ENCODE results near the gene GRID1. TPM values are rescaled to one million over a fixed set of nuclear protein-coding genes. Genes with fewer than 3 reads are reported as not detected.

GRID1 gene
- total RNA-seq, 4 donors from 2014 or later: 0.40 to 1.9 (median 1.00) TPM

- intact Hi-C loops (cut with DNase I; ENCODE audit: low total_unique reads) (no loop called here), in situ Hi-C loops (cut with MboI; ENCODE audit: low pct_ligation_motif_present in 1 of 4, low pct_unique_long_range_greater_than_20kb in 1 of 4, low sequenced_read_pairs in 3 of 4) (loop anchor here in 2 of 4 donors (25.0 kb wide), 3 partner anchors 264 to 814 kb away; no protein-coding TSS in a partner anchor)
- Histone ChIP-seq H3K27ac (no peak overlapping the region), H3K9me3 (no peaks in the 10 kb centered on the region), H3K4me1 (peaks cover 0 to 8% (median 0%) of the 10 kb centered on the region in 4 donors), H3K4me3 (no peak overlapping the region), H3K27me3 (no peaks in the 10 kb centered on the region), H3K36me3 (no peaks in the 10 kb centered on the region)
- TF ChIP-seq CTCF (IDR thresholded peaks at IDR 0.05): no peak
- no peak for TF ChIP-seq POLR2A (IDR thresholded peaks at IDR 0.05)
- TF ChIP-seq EP300 (IDR thresholded peaks at IDR 0.05; ENCODE audit: low read depth): no peak
- TF ChIP-seq POLR2AphosphoS5 (IDR thresholded peaks at IDR 0.05): no peak
- DNase-seq: no peak
- 88% methylated on average over 6 of the region's 6 CpGs; no CpG with 5 or more reads in 1 of the 2 donors for WGBS, 2 donors (ENCODE audit: low coverage in 1 of 2)
These were observed 15.7 kb downstream of the GRID1 start for GRCh38 chr10:86350897-86351296.

GRCh38 chr10:86349940-86350630 lies 16.5 kb downstream of the GRID1 start:
- 68 to 77% methylated on average over 5 of the region's 5 CpGs for WGBS, 2 donors (ENCODE audit: low coverage in 1 of 2)
- TF ChIP-seq EP300 (IDR thresholded peaks at IDR 0.05; ENCODE audit: low read depth) (no peak), POLR2A (IDR thresholded peaks at IDR 0.05) (no peak), CTCF (IDR thresholded peaks at IDR 0.05) (no peak), POLR2AphosphoS5 (IDR thresholded peaks at IDR 0.05) (no peak)
- intact Hi-C loops (cut with DNase I; ENCODE audit: low total_unique reads) (no loop called here), in situ Hi-C loops (cut with MboI; ENCODE audit: low pct_ligation_motif_present in 1 of 4, low pct_unique_long_range_greater_than_20kb in 1 of 4, low sequenced_read_pairs in 3 of 4) (loop anchor here in 2 of 4 donors (25.0 kb wide), 3 partner anchors 263 to 813 kb away; no protein-coding TSS in a partner anchor)
- Histone ChIP-seq H3K9me3 (no peaks in the 10 kb centered on the region), H3K4me1 (no peaks in the 10 kb centered on the region), H3K4me3 (no peak overlapping the region), H3K36me3 (no peaks in the 10 kb centered on the region), H3K27ac (no peak overlapping the region), H3K27me3 (no peaks in the 10 kb centered on the region)
- no peak for DNase-seq

GRCh38 chr10:86349474-86349873 lies 17.1 kb downstream of the GRID1 start:
- H3K4me1 ChIP-seq: no peaks in the 10 kb centered on the region
- H3K4me3 ChIP-seq: no peak overlapping the region
- H3K27ac ChIP-seq: no peak overlapping the region
- in situ Hi-C loops (cut with MboI; ENCODE audit: low pct_ligation_motif_present in 1 of 4, low pct_unique_long_range_greater_than_20kb in 1 of 4, low sequenced_read_pairs in 3 of 4): no loop called here
- no peaks in the 10 kb centered on the region for H3K9me3 ChIP-seq
- intact Hi-C loops (cut with DNase I; ENCODE audit: low total_unique reads): no loop called here
- H3K27me3 ChIP-seq: no peaks in the 10 kb centered on the region
- 23% methylated on average over 3 of the region's 3 CpGs; no CpG with 5 or more reads in 1 of the 2 donors for WGBS, 2 donors (ENCODE audit: low coverage in 1 of 2)
- H3K36me3 ChIP-seq: no peaks in the 10 kb centered on the region
- TF ChIP-seq EP300 (IDR thresholded peaks at IDR 0.05; ENCODE audit: low read depth) (no peak), CTCF (IDR thresholded peaks at IDR 0.05) (no peak), POLR2AphosphoS5 (IDR thresholded peaks at IDR 0.05) (no peak), POLR2A (IDR thresholded peaks at IDR 0.05) (no peak)
- DNase-seq: no peak

- DNase-seq: no peak
- TF ChIP-seq CTCF (IDR thresholded peaks at IDR 0.05): no peak
- no peak for TF ChIP-seq EP300 (IDR thresholded peaks at IDR 0.05; ENCODE audit: low read depth)
- TF ChIP-seq POLR2A (IDR thresholded peaks at IDR 0.05): no peak
- TF ChIP-seq POLR2AphosphoS5 (IDR thresholded peaks at IDR 0.05): no peak
- no peak overlapping the region for H3K4me3 ChIP-seq
- intact Hi-C loops (cut with DNase I; ENCODE audit: low total_unique reads): no loop called here
- no peaks in the 10 kb centered on the region for H3K4me1 ChIP-seq
- 85% methylated on average over 23 of the region's 23 CpGs; no CpG with 5 or more reads in 1 of the 2 donors for WGBS, 2 donors (ENCODE audit: low coverage in 1 of 2)
- no peaks in the 10 kb centered on the region for H3K9me3 ChIP-seq
- no peaks in the 10 kb centered on the region for H3K36me3 ChIP-seq
- no peaks in the 10 kb centered on the region for H3K27me3 ChIP-seq
- no peak overlapping the region for H3K27ac ChIP-seq
- in situ Hi-C loops (cut with MboI; ENCODE audit: low pct_ligation_motif_present in 1 of 4, low pct_unique_long_range_greater_than_20kb in 1 of 4, low sequenced_read_pairs in 3 of 4): no loop called here
These were observed 18.0 kb downstream of the GRID1 start for GRCh38 chr10:86348321-86349210.
